NB4 (cell line): ENCODE data around the gene CTBP2.

Experiments
- CTCF ChIP-seq: IDR thresholded peaks from one replicate; pipeline ENCODE4 v1.5.1; 2012; ENCODE audit warnings: low read depth, low read length
- MAX ChIP-seq: IDR thresholded peaks from 2 replicates; pipeline ENCODE4 v1.6.1; 2011; ENCODE audit warnings: low read depth, low read length
- POLR2A ChIP-seq: IDR thresholded peaks from 2 replicates; pipeline ENCODE4 v1.6.1; 2011; ENCODE audit warnings: mild to moderate bottlenecking; ENCODE audit not compliant: insufficient read length; ENCODE audit errors: extremely low read depth

GRCh38 chr10:125120053-125120710 lies 40.2 kb downstream of the CTBP2 start:
- TF ChIP-seq CTCF (no peak), POLR2A (no peak), MAX (no peak)
